H1 (cell line): Measurements from ENCODE around the gene MGLL. TPM values are rescaled to one million over a fixed set of nuclear protein-coding genes. Genes with fewer than 3 reads are reported as not detected.

Experiments
- ASH2L ChIP-seq: fragments of 200-600, 300-600 bp; sonication (generic); IDR thresholded peaks from one replicate; pipeline ENCODE4 v1.7.1; 2017; ENCODE audit warnings: low read length
- E2F6 ChIP-seq: IDR thresholded peaks from 2 replicates; pipeline ENCODE4 v1.6.1; 2012; ENCODE audit warnings: inconsistent platforms
- GTF2F1 ChIP-seq: IDR thresholded peaks from 2 replicates; pipeline ENCODE4 v1.6.1; 2012; ENCODE audit warnings: low read depth, low read length, improper control_type of control experiment, borderline replicate concordance
- KDM5A ChIP-seq: fragments of 200-600 bp; IDR thresholded peaks from 2 replicates; pipeline ENCODE4 v1.7.1; 2012; ENCODE audit warnings: mild to moderate bottlenecking, low read length, inconsistent platforms, mixed read lengths
- POLR2AphosphoS5 ChIP-seq: IDR thresholded peaks from 2 replicates; pipeline ENCODE4 v1.6.1; 2011; ENCODE audit warnings: low read depth, low read length
- RFX5 ChIP-seq: IDR thresholded peaks from 2 replicates; pipeline ENCODE4 v1.6.1; 2011; ENCODE audit warnings: low read depth, low read length, improper control_type of control experiment, borderline replicate concordance
- polyA plus RNA-seq, 7 experiments: library from polyadenylated mRNA; depleted of rRNA in 3 of 7; stranded (reverse) in 5 of 7; unstranded in 2 of 7; fragments of >200 nt in 5 of 7; fragments of 200-250 nt in 2 of 7; gene quantifications; 1 replicate in 5 of 7; 2 replicates in 1 of 7; 4 replicates in 1 of 7; pipeline versions ENCODE4 v1.2.1 to v1.2.3, GENCODE V29; 2011 to 2013; ENCODE audit warnings: missing spikeins in 2 of 7, mixed read lengths in 2 of 7
- total RNA-seq: library from RNA; stranded (reverse); fragmentation: NEBNext Ultra II Directional; extraction: Animal tissue kit (Norgen Biotek cat#: 25700); gene quantifications from 2 replicates; pipeline ENCODE4 v1.2.1, GENCODE V29; 2021

The MGLL gene
- total and polyA plus RNA-seq, 2 of the 8 experiments (the other 6 are each of a cell fraction or from before 2014, with no cell fraction given), result 0.05 to 0.34 TPM

DNA sequence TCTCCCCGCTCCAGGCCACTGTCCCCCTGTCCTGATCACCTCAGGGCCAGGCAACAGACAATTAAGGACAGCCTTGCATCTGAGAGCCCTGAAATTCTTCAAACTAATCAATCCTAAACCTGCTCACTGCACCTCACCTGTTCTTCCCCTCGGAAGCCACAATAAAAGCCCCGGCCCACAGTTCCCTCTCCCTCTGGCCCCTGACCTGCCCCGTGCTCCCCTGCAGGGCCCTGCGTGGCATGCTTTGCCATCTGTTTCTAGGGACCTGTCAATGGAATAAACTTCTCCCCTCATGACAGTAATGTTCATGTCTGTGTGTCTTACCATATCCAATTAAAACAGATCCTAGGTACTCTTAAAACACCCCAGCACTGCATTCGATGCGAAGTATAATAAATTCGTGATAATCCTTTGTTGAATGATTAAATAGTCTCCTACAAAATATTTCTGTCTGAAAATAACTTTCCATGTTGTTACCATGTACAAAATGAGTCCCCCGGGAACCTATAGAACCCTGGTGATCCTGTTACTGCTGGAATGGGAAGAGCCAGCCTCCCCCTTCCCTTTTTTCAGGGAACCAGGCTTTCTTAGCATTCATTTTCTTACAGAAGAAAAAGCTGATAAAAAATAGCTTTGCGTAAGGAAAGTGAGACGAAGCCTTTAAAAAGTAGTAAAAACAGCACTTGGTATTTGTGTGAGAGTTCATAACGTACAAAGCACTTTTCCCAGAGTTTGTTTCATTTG is 90.6 kb downstream of the MGLL start (continued):
- TF ChIP-seq E2F6 (no peak), POLR2AphosphoS5 (no peak), KDM5A (no peak), RFX5 (no peak), GTF2F1 (no peak), ASH2L (no peak)
